ENCODE data around the gene THOP1.
A peak's percentile ranks its signal among the peaks of the same experiment; 100 is the strongest.

THOP1 gene

GRCh38 chr19:2785244-2785997, at the start of gene THOP1:
Gene THOP1, plus strand, starts transcription at chr19:2785503. Its CDS starts 160 bp downstream, at chr19:2785663.
- DNase-seq: peak; percentile 91

- no peak for DNase-seq
Observed at GRCh38 chr19:2736550-2737190, 48.6 kb upstream of the THOP1 start.

GRCh38 chr19:2739602-2740313, 45.5 kb upstream of the THOP1 start, which contains the start of gene SLC39A3:
Gene SLC39A3, minus strand, starts transcription at chr19:2740017. Its CDS starts 2,760 bp downstream, at chr19:2737257.
- DNase-seq: peak; percentile 79

- DNase-seq: no peak
Observed at GRCh38 chr19:2740314-2740656, 45.0 kb upstream of the THOP1 start.

GRCh38 chr19:2743099-2743498, 42.2 kb upstream of the THOP1 start:
- no peak for DNase-seq

GRCh38 chr19:2744113-2744512, 41.2 kb upstream of the THOP1 start:
- no peak for DNase-seq

- no peak for DNase-seq
Observed at GRCh38 chr19:2747349-2747748, 38.0 kb upstream of the THOP1 start.

- DNase-seq: no peak
Observed at GRCh38 chr19:2750808-2751437, 34.4 kb upstream of the THOP1 start.

- no peak for DNase-seq
Observed at GRCh38 chr19:2751438-2751830, 33.9 kb upstream of the THOP1 start.

- DNase-seq: no peak
Observed at GRCh38 chr19:2754659-2755447, 30.4 kb upstream of the THOP1 start.

- DNase-seq: no peak
Observed at GRCh38 chr19:2755448-2755705, 29.9 kb upstream of the THOP1 start.

GRCh38 chr19:2755811-2756210, 29.5 kb upstream of the THOP1 start:
- no peak for DNase-seq

GRCh38 chr19:2756477-2756876, 28.8 kb upstream of the THOP1 start:
- no peak for DNase-seq

GRCh38 chr19:2756921-2757881, 28.1 kb upstream of the THOP1 start:
- no peak for DNase-seq

GRCh38 chr19:2758601-2759313, 26.5 kb upstream of the THOP1 start:
- DNase-seq: no peak

GRCh38 chr19:2759362-2759761, 25.9 kb upstream of the THOP1 start:
- DNase-seq: no peak

GRCh38 chr19:2759965-2760364, 25.3 kb upstream of the THOP1 start:
- DNase-seq: no peak

GRCh38 chr19:2761309-2761677, 24.0 kb upstream of the THOP1 start:
- no peak for DNase-seq

- no peak for DNase-seq
Observed at GRCh38 chr19:2761876-2762782, 23.2 kb upstream of the THOP1 start.
